GM12801 (cell line): ENCODE measurements around the gene WDR1.

Experiments used
- CTCF ChIP-seq: IDR thresholded peaks from one replicate; pipeline ENCODE4 v1.5.1; 2011; ENCODE audit warnings: control low read depth; ENCODE audit not compliant: insufficient read length; ENCODE audit errors: extremely low read depth

WDR1 gene

DNA sequence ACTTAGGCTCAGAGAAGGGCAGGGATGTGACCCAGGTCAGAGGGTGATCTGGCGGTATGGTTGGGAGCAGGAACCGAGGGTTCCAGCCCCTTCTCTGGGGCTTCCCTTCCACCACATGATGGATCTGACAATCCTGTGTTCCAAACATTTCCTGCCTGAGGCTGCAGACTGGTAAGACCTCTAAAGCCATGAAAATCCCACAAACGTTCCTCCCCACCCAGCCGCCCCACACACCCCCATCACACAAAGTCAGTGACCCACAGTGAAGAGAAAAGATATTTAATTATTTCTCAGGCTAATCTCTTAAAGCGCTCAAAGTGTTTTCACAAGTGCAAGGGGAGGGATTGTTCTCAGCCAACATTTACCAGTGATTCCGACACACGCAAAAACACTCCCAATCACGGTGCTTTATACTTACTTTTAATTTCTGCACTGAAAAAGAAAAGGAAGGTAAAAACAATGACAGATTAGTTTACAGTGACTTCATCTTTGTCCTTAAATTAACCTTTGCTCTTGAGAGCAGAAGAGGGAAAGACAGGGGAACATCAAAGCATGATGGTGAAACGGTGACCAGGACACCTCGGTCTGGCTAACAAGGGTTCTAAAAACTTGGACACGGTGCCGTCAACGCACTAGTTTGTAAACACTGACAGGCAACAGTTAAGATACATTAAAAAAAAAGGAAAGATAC, 42.4 kb downstream of the WDR1 start:
- TF ChIP-seq CTCF, result no peak

DNA sequence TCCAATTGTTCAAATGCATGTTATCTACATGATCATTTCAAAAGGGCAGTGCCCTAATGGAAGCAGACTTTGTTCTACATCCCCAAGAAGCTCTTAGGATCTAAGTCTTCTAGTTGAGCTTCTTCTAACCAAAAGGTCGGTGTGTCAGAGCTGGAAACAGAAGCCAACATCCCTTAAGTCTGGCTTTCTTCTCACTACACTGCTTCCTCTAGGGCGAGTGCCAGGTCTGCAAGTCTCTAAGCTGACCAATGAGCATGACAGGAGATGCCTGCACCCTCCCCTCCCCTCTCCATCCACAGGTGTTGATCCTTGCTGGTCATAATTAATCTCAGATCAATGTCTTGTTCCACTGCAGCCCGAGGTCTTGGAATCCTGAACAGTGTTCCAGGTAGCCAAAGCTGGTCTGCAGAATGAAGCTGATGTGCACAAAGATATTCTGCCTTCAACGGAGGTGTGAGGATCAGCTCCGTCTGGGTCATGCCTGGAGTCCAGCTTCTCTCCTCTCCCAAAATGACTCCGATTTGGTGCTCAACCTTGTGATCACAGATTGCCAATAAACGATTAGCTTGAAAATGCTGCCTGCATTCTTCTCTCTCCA, 44.1 kb downstream of the WDR1 start:
- TF ChIP-seq CTCF, result no peak

DNA sequence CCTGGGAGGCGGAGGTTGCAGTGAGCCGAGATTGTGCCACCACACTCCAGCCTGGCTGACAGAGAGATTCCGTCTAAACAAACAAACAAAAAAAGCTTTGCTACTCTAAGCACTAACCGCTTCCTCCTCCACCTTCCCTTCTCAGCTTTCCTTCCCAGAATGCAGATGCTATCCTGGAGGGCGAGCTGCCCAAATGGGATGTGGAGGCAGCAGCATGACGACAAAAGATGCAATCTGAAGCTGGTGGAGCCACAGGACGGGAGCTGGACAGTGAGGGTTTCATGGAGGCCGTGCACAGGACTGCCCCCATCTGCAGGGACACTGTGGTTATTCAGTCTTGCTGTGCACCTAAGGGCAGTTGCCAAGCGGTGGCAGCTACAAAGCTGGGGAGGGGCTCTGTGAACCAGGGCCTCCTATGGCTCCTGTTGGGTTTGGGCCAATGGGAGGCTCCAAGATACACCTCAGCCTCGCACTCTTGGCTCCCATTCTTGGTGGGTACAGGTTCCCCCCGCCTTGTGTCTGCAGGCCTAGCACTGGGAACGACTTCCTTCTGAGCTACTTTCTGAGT, 47.4 kb downstream of the WDR1 start:
- TF ChIP-seq CTCF, result no peak

DNA sequence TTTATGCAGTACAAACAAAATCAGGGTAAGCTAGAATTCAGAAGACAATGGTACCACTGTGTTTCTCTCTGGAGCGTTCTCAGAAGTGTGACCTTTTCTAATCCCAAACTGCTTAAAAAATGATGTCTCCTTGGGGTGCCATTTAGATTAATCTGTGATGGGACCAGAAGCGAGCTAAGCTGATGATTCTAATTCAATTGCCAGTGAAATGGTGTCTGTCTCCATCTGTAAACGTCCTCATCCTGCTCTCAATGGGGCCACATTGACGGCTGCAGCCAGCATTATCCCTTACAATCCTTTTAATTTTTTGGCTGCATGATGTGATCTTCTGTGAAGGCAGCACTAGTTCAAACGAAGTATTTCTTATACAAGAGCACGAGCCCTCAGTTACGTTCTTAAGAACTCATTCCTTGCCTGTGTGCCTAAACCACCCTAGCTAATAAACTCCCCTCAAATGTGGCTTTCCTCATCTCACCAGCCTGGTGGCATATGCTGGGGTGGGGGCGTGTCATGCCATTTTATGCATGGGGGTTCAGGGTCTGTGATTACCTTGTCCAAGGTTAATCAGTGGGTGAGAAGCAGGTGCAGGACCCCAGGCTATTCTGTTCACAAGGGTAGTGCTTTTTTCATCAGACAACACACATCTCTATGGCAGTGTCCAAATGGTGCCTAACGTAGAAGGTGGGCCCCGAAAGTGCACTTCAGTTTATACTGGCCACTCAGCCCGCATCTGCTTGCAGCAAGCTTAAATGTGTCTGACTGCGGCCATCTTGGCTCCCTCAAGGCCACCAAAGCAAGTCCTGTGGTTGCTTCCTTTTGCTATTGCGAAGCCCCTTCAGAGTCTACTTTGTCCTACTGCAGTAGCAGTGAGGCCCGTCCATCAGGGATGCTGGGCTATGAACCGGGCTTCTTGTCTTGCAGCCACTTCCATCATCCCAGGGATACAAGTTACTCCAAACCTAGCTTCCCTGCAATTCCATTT, 49.6 kb downstream of the WDR1 start:
- TF ChIP-seq CTCF, result no peak

GRCh38 chr4:10066206-10066605, 50.4 kb downstream of the WDR1 start:
- TF ChIP-seq CTCF, result no peak

GRCh38 chr4:10063544-10064300, 52.9 kb downstream of the WDR1 start:
- no peak for TF ChIP-seq CTCF
